GM10266 (cell line): ENCODE data around the gene TRUB2.

Experiments used
- DNase-seq: peaks from one replicate; pipeline ENCODE4 v3.0.0; 2012; ENCODE audit errors: extremely low spot score
- TF ChIP-seq, protein P1 (sequence below): IDR thresholded peaks from 2 replicates; pipeline ENCODE4 v1.5.1; 2012; ENCODE audit warnings: mild to moderate bottlenecking, low read depth; ENCODE audit not compliant: control insufficient read depth, insufficient read depth; ENCODE audit errors: missing control alignments

The TRUB2 gene

GRCh38 chr9:128362774-128363173 lies 40.5 kb upstream of the TRUB2 start:
- TF ChIP-seq, protein P1, sequence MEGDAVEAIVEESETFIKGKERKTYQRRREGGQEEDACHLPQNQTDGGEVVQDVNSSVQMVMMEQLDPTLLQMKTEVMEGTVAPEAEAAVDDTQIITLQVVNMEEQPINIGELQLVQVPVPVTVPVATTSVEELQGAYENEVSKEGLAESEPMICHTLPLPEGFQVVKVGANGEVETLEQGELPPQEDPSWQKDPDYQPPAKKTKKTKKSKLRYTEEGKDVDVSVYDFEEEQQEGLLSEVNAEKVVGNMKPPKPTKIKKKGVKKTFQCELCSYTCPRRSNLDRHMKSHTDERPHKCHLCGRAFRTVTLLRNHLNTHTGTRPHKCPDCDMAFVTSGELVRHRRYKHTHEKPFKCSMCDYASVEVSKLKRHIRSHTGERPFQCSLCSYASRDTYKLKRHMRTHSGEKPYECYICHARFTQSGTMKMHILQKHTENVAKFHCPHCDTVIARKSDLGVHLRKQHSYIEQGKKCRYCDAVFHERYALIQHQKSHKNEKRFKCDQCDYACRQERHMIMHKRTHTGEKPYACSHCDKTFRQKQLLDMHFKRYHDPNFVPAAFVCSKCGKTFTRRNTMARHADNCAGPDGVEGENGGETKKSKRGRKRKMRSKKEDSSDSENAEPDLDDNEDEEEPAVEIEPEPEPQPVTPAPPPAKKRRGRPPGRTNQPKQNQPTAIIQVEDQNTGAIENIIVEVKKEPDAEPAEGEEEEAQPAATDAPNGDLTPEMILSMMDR, result no peak
- DNase-seq, result no peak

GRCh38 chr9:128361986-128362646 lies 39.9 kb upstream of the TRUB2 start:
- TF ChIP-seq, protein P1, result peak; percentile 96
- peak; percentile 85 for DNase-seq

DNA sequence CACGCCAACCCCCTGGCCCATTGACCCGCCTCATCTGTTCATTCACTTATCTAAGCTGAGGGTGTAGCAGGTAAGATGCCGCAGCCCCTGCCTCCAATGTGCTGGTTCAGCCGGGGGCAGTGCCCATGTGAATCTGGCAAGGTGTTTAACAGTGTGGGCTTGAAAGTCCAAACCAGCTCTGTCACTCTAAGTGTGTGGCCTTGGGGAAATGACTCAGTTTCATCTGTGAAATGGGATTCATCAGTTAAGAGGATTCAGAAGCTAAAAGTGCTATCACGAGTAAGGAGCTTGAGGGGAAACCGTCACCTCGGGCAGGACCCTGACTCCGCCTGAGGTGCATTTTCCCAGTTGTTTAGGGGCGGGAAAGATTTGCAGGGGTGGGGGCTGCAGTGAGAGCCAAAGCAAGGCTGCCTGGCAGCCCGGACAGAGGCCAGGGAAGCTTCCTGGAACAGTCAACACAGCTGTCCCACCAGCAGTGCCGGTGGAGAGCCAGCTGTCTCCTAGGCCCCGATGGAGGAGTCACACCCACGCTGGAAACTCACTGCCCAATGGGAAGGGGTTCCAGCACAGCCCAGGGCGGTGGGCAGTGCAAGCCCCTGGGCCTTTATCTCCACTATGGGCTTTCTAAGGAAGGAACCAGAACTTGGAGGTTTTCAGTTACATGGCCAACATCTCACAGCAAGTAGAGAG lies 39.2 kb upstream of the TRUB2 start:
- no peak for DNase-seq
- TF ChIP-seq, protein P1, result no peak

DNA sequence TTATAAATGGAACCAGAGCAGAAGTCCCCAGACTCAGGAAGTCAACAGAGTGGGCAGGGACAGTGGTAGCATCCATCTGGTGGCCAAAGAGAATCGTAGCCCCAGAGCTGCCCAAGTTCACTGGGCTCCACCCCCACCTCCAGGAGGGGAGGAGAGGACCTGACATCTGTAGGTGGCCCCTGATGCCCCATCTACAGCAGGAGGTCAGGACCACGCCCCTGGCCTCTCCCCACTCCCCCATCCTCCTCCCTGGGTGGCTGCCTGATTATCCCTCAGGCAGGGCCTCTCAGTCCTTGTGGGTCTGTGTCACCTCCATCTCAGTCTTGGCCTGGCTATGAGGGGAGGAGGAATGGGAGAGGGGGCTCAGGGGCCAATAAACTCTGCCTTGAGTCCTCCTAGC lies 38.6 kb upstream of the TRUB2 start:
- TF ChIP-seq, protein P1, result no peak
- DNase-seq, result no peak

DNA sequence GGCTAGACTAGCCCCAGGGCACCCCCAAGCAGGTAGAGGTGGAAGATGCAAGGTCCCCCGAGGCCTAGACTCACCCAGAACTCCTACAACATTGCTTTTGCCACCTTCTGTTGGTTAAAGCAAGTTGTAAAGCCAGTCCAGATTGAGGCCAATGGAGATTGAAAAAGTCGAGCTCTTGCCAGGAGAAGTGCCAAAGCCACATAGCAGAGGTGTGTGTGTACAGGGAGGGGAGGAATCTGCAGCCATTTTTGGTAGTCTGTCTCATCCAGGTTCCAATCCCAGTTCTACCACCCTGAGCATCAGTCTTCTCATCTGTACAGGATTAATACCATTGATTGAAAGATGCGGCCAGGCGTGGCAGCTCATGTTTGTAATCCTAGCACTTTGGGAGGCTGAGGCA lies 36.6 kb upstream of the TRUB2 start:
- TF ChIP-seq, protein P1, result no peak
- no peak for DNase-seq

DNA sequence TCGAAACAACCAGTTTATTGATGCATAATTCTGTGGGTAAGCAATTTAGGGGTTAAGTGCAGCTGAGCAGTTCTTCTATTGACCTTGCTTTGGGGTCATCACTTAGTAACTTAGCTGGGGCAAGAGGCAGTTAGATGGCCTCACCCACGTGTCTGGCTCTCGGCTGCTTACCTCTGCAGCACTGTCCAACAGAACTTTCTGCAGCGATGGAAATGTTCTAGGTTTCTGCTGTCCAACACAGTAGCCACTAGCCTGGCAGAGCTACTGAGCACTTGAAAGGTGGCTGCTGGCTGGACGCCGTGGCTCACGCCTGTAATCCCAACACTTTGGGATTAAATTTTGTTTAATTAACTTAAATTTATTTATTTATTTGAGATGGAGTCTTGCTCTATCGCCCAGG lies 35.8 kb upstream of the TRUB2 start:
- TF ChIP-seq, protein P1, result no peak
- no peak for DNase-seq

GRCh38 chr9:128355451-128355850 lies 33.2 kb upstream of the TRUB2 start:
- TF ChIP-seq, protein P1, result no peak
- no peak for DNase-seq
